GM12878 (cell line): ENCODE results near the gene IGF1R. TPM values are rescaled to one million over a fixed set of nuclear protein-coding genes. Genes with fewer than 3 reads are reported as not detected.
A peak's percentile ranks its signal among the peaks of the same experiment; 100 is the strongest.

Experiments
- ASH2L ChIP-seq: fragments of 300-600, 200-600 bp; sonication (generic); IDR thresholded peaks from 2 replicates; pipeline ENCODE4 v1.6.1; 2017; ENCODE audit warnings: low read depth, mild to moderate bottlenecking, borderline replicate concordance
- CEBPB ChIP-seq, 2 experiments: fragments of 150-350 bp in 1 of 2; IDR thresholded peaks; 2 replicates each; pipeline ENCODE4 v1.6.1; 2012 to 2014; ENCODE audit warnings: low read depth in 2 of 2, low read length in 2 of 2, borderline replicate concordance in 1 of 2, inconsistent platforms in 1 of 2
- GABPA ChIP-seq: IDR thresholded peaks from 2 replicates; pipeline ENCODE4 v1.6.1; 2014; ENCODE audit warnings: antibody characterized with exemption, low read depth, mild to moderate bottlenecking, inconsistent platforms
- HSF1 ChIP-seq: fragments of 150-350 bp; IDR thresholded peaks from 2 replicates; pipeline ENCODE4 v1.6.1; 2014; ENCODE audit warnings: mild to moderate bottlenecking, low read depth, low read length
- SMC3 ChIP-seq: IDR thresholded peaks from 2 replicates; pipeline ENCODE4 v1.6.1; 2011; ENCODE audit warnings: low read length, improper control_type of control experiment, borderline replicate concordance
- polyA plus RNA-seq, 11 experiments: library from polyadenylated mRNA; depleted of rRNA in 4 of 11; unstranded in 6 of 11; stranded (reverse) in 5 of 11; fragments of >200 nt; fragmentation: Nextera tagmentation in 4 of 11; fragmentation: Illumina TruSeq in 1 of 11; extraction: Ambion mirVana in 4 of 11; extraction: Trizol in 1 of 11; gene quantifications; 1 replicate in 1 of 11; 2 replicates in 10 of 11; pipeline versions ENCODE4 v1.2.1 to v1.2.3, GENCODE V29; 2011 to 2016; ENCODE audit warnings: inconsistent platforms in 2 of 11, missing spikeins in 2 of 11, low read depth in 1 of 11
- total RNA-seq, 4 experiments: library from RNA; depleted of rRNA in 3 of 4; stranded (reverse); fragments of >200 nt in 3 of 4; fragmentation: Illumina TruSeq in 1 of 4; extraction: Trizol in 1 of 4; gene quantifications; 2 replicates each; pipeline versions ENCODE4 v1.2.1 to v1.2.3, GENCODE V29; 2013 to 2021
- TF ChIP-seq, protein P1 (sequence below): fragments of 450-650 bp; IDR thresholded peaks from 2 replicates; pipeline ENCODE4 v1.6.1; 2017; ENCODE audit warnings: mild to moderate bottlenecking, low read depth, inconsistent platforms; ENCODE audit not compliant: poor library complexity, severe bottlenecking

Gene IGF1R
- total and polyA plus RNA-seq, 10 of the 15 experiments (the other 5 are each of a cell fraction or from before 2014, with no cell fraction given), result 0.03 to 2.7 (median 0.66) TPM

DNA sequence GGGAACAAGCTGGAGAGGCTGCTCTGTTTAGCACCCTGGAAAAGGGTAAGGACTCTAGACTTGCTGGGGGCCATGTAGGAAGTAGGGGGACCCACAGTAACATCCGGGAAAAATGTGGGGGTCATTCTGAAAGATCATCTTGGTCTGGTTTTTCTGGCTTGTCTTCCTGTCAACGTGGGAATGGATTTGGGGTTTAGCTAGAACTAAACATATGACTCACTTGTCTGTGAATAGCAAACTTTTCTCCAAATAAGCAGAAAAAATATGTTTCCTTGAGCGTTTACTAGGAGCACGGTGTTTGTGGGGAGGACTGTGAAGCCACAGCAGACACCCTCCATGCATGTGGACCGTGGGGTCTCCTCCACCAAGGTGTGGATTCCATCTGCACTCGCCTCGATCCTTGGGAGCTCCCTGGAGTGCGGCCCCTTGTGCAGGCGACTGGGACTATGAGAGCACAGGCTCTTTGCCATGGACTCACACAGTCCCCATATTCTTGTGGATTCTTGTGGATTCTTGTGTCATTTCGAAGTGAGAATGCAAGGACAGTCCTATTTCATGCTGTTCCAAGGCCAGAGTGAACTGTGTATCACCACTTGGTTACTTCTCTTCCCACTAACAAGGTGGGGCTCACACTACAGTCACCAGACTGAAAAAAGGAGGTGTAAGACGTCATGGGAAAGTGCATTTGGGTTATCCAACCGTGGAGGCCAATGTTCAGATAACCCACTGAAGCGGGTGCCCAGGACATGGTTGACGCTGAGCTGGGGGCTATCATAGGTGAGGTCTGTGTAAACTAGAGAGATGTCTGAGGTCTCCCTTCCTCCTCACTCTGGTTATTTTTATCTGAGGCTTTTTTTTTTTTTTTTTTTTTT lies 333.7 kb downstream of the IGF1R start (continued):
- no peak for TF ChIP-seq CEBPB (IDR thresholded peaks at IDR 0.05; ENCODE audit: borderline replicate concordance in 1 of 2, low read depth in 2 of 2, low read length in 2 of 2)
- no peak for TF ChIP-seq GABPA
- TF ChIP-seq HSF1, result no peak
- peak; percentile 4; the same call in 1 of the 2 replicates for TF ChIP-seq SMC3
- TF ChIP-seq, protein P1, sequence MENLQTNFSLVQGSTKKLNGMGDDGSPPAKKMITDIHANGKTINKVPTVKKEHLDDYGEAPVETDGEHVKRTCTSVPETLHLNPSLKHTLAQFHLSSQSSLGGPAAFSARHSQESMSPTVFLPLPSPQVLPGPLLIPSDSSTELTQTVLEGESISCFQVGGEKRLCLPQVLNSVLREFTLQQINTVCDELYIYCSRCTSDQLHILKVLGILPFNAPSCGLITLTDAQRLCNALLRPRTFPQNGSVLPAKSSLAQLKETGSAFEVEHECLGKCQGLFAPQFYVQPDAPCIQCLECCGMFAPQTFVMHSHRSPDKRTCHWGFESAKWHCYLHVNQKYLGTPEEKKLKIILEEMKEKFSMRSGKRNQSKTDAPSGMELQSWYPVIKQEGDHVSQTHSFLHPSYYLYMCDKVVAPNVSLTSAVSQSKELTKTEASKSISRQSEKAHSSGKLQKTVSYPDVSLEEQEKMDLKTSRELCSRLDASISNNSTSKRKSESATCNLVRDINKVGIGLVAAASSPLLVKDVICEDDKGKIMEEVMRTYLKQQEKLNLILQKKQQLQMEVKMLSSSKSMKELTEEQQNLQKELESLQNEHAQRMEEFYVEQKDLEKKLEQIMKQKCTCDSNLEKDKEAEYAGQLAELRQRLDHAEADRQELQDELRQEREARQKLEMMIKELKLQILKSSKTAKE, result peak; percentile 80
- TF ChIP-seq ASH2L, result no peak
- TF ChIP-seq, all 136 proteins: peak for 41
